Nephron (organoid): ENCODE results near the gene RIPK4.

Source experiments
- H3K27ac Mint-ChIP-seq, 3 experiments: 2 replicates each; pipeline ENCODE4 v1.8.0; 2020; ENCODE audit warnings: mixed read lengths in 3 of 3, mild to moderate bottlenecking in 2 of 3, moderate library complexity in 1 of 3
- H3K27me3 Mint-ChIP-seq: 2 replicates; pipeline ENCODE4 v1.8.0; 2021; ENCODE audit warnings: low read depth, mild to moderate bottlenecking, moderate library complexity, mixed read lengths
- H3K36me3 Mint-ChIP-seq: 2 replicates; pipeline ENCODE4 v1.8.0; 2020; ENCODE audit warnings: low read depth, mixed read lengths
- H3K4me1 Mint-ChIP-seq: 2 replicates; pipeline ENCODE4 v1.8.0; 2020; ENCODE audit warnings: mixed read lengths
- H3K4me3 Mint-ChIP-seq, 3 experiments: 2 replicates each; pipeline ENCODE4 v1.8.0; 2020; ENCODE audit warnings: mild to moderate bottlenecking in 3 of 3, mixed read lengths in 3 of 3, moderate library complexity in 2 of 3
- H3K9me3 Mint-ChIP-seq: 2 replicates; pipeline ENCODE4 v1.8.0; 2020; ENCODE audit warnings: mixed read lengths
- CTCF ChIP-seq, 3 experiments: fragments of 200-600 bp; sonication (generic); IDR thresholded peaks; one replicate each; pipeline ENCODE4 v1.5.0; 2021; ENCODE audit warnings: antibody characterized with exemption in 3 of 3; ENCODE audit not compliant: unreplicated experiment in 3 of 3

The RIPK4 gene

GRCh38 chr21:41745026-41745820, 21.6 kb downstream of the RIPK4 start:
- Mint-ChIP-seq H3K4me3 (no peak overlapping the region), H3K27ac (no peak overlapping the region), H3K36me3 (peaks cover 23% of the 10 kb centered on the region), H3K4me1 (peaks cover 21% of the 10 kb centered on the region), H3K9me3 (no peaks in the 10 kb centered on the region), H3K27me3 (peaks cover 23% of the 10 kb centered on the region)
- no peak for TF ChIP-seq CTCF (IDR thresholded peaks at IDR 0.05; ENCODE audit: unreplicated experiment in 3 of 3)

GRCh38 chr21:41744028-41744930, 22.6 kb downstream of the RIPK4 start:
- H3K36me3 Mint-ChIP-seq = peaks cover 33% of the 10 kb centered on the region
- H3K27ac Mint-ChIP-seq = no peak overlapping the region
- H3K27me3 Mint-ChIP-seq = peaks cover 30% of the 10 kb centered on the region
- peaks cover 21% of the 10 kb centered on the region for H3K4me1 Mint-ChIP-seq
- no peaks in the 10 kb centered on the region for H3K9me3 Mint-ChIP-seq
- no peak for TF ChIP-seq CTCF (IDR thresholded peaks at IDR 0.05; ENCODE audit: unreplicated experiment in 3 of 3)
- H3K4me3 Mint-ChIP-seq = no peak overlapping the region

- H3K27ac Mint-ChIP-seq = no peak overlapping the region
- no peak for TF ChIP-seq CTCF (IDR thresholded peaks at IDR 0.05; ENCODE audit: unreplicated experiment in 3 of 3)
- peaks cover 41% of the 10 kb centered on the region for H3K36me3 Mint-ChIP-seq
- H3K4me1 Mint-ChIP-seq = peaks cover 21% of the 10 kb centered on the region
- H3K9me3 Mint-ChIP-seq = no peaks in the 10 kb centered on the region
- no peak overlapping the region for H3K4me3 Mint-ChIP-seq
- peaks cover 30% of the 10 kb centered on the region for H3K27me3 Mint-ChIP-seq
Measured at GRCh38 chr21:41743321-41744027, 23.4 kb downstream of the RIPK4 start.

- no peak for TF ChIP-seq CTCF (IDR thresholded peaks at IDR 0.05; ENCODE audit: unreplicated experiment in 3 of 3)
- Mint-ChIP-seq H3K36me3 (peaks cover 53% of the 10 kb centered on the region), H3K9me3 (peaks cover 8% of the 10 kb centered on the region), H3K4me3 (no peak overlapping the region), H3K27ac (no peak overlapping the region), H3K27me3 (peaks cover 29% of the 10 kb centered on the region), H3K4me1 (peaks cover 12% of the 10 kb centered on the region)
Measured at GRCh38 chr21:41742073-41742875, 24.6 kb downstream of the RIPK4 start.

GRCh38 chr21:41741253-41742072, 25.4 kb downstream of the RIPK4 start:
- H3K4me3 Mint-ChIP-seq = no peak overlapping the region
- TF ChIP-seq CTCF (IDR thresholded peaks at IDR 0.05; ENCODE audit: unreplicated experiment in 3 of 3) = no peak
- no peak overlapping the region for H3K27ac Mint-ChIP-seq
- H3K4me1 Mint-ChIP-seq = peaks cover 6% of the 10 kb centered on the region
- peaks cover 22% of the 10 kb centered on the region for H3K27me3 Mint-ChIP-seq
- H3K36me3 Mint-ChIP-seq = peaks cover 56% of the 10 kb centered on the region
- peaks cover 14% of the 10 kb centered on the region for H3K9me3 Mint-ChIP-seq
